Stimulated activated CD8-positive, alpha-beta memory T cell treated with anti-CD3 and anti-CD28 coated beads, Interleukin-2, amount 100 ng/mL, for 48 hours (primary cell): Measurements from ENCODE around the gene PLET1.

ENCODE experiments used
- DNase-seq, 2 donors: peaks; one replicate each; pipeline ENCODE4 v3.0.0-alpha.2; 2020; ENCODE audit warnings: low read depth in 2 of 2

The PLET1 gene

DNA sequence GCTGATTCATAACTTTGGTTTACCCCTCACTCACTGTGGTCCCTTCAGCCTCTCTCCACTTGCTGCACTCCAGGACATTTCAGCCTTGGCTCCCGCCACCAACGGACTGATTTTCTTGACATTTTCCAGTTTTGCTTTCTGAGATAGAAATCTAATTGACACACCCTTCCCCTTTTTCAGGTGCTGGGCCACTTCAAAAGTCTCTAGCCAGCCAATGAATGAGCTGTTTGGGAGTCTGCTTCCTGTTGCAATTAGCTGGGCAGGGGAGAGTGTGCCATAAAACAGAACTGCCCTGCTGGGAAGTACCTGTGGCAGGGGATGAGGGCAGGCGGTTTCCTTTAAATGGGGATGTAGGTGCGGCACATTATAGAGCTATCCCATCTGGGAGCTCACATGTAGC lies 21.1 kb upstream of the PLET1 start:
- no peak for DNase-seq

DNA sequence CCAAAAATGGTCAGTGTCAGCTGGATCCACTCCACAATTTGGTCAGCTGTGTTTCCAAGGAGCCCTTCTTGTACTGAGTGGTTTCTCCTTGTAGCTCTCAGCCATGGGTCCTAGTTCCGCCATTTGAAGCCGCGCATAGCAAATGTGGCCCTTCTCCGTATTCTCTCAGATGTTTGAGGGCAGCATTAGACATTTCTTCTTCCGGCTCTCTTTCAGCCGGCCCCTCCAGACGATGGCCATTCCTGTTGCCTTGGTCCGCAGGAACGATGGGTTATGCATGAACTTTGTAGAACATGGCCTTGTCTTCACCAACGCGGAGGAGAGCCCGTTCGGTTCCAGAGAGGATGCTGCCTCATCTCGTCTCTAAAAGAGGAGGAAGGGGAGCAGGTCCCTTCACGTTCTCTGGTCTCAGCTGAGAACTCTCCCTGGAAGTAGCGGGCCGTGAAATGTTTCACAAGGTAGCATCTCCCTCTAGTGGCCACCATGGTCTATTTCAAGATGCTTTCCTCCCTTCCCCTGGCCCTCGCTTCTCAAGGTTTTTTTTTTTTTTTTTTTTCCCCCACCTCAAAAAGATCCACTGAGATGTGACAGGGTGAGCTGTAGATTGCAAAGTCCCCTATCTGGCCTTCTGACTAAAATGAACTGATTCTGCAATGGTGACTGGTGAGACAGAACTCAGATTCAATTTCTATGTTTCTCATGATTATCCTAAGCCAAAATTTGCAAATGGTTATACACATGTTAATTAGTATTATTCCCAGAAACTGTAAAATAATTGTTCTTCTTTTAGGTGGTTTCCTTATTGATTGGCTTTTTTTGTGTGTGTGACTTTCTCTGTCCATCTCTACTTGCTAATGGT lies 19.8 kb upstream of the PLET1 start:
- DNase-seq = peak; percentile 28 to 30

- peak; percentile 65 to 67 for DNase-seq
Measured at GRCh38 chr11:112279901-112280267, 19.2 kb upstream of the PLET1 start.

- DNase-seq = no peak
Measured at GRCh38 chr11:112278803-112279202, 18.1 kb upstream of the PLET1 start.

- DNase-seq = no peak
Measured at GRCh38 chr11:112277941-112278340, 17.3 kb upstream of the PLET1 start.

DNA sequence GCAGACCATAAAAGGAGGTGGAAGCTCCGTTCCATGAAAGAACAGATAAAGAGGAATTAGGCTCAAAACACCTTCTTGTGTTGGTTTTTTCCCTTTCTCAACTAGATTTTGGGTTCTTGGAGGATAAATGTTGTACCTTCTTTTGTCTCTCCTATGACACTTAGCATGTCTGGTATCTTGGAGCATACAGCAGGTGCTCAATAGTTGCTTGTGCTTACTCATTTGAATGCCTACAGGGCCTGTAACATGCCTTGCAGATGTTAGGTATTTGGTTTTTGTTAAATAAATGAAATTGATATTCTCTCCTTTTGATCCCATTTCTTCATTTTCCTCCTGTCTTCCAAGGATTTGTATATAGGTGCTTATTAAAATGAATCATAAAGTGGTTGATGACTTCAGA lies 16.4 kb upstream of the PLET1 start:
- no peak for DNase-seq

- no peak for DNase-seq
Measured at GRCh38 chr11:112274007-112274783, 13.5 kb upstream of the PLET1 start.

DNA sequence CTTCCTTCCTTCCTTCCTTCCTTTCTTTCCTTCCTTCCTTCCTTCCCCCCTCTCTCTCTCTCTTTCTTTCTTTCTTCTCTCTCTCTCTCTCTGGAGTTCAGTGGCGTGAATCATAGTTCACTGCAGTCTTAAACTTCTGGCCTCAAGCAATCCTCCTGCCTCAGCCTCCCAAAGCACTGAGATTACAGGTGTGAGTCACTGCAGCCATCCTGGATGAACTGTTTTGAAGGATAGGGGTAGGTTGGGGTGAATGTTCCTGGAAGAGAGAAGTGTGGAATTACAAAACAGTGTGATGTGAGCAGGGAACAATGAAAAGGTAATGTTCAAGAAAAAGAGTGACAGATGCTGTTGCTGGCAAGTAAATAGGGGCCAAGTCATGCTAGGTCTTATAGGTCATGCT lies 12.4 kb upstream of the PLET1 start:
- DNase-seq = no peak

DNA sequence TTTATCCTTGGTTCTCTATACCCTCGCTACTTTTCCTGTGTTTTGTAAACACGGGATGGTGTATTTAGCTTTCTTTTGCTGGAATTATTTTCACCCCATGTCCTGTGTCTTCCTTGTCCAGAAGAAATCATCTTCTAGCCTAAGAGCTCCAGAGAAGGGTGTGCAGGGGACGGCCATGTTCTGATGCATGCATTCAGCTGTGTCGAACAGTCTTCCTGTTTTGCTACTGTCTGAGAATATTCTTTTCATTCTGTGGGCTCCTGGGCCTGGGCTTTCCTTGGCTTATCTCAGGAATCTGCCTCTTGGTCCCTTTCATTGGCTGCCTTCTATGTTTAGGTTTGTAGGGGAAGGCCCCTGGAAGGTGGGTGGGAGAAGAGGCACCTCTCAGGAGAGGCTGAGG lies 10.6 kb upstream of the PLET1 start:
- no peak for DNase-seq

DNA sequence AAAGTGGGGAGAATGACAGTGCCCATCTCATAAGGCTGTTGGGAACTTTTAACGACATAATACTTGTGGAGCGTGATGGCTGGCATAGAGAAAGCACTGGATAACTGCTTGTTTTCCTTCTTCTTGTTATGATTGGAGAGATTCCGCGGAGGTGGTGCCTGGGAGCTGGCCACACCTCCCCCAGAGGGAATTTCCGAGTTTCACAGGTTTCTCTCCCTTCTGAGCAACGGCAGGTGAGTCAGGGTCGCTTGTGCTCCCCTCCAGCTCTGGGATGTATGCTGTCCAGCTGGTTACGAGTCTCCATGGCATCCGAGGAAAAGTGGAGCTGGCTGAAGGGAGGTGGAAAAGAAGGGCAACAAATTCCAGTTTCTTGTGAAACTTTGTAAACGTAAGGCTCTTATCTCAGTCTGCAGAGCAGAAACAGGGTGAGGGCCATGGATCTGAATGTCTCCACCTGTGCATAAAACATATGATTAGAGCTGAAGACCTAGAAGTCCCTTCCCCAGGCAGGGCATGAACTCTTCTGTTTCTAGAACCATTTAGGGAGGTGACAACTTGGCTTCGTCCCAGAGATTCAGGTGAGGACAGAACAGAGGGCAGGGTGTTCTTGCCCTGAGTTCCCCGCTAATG lies 10.0 kb upstream of the PLET1 start:
- DNase-seq = no peak

- DNase-seq = no peak
Measured at GRCh38 chr11:112269139-112269538, 8.5 kb upstream of the PLET1 start.

DNA sequence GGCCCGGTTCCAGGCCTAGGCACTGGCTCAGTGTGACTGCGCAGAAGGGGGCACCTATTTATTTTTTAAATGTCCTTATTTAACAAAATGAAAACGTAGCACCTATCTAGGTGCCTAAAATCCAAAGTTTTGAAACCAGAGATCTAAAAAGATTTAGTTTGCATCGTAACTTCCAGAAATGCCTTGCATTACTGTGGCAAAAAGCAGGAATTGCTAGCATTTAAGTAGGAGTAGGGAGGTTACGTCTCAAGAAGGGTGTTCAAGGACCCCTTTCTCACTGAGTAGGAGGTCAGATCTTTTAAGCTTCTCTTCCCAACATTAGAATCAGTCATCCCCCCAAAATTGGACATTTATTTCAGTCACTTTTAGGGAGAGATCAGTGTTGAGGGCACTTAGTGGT lies 7.7 kb upstream of the PLET1 start:
- DNase-seq = no peak

- DNase-seq = no peak
Measured at GRCh38 chr11:112267188-112267591, 6.5 kb upstream of the PLET1 start.

DNA sequence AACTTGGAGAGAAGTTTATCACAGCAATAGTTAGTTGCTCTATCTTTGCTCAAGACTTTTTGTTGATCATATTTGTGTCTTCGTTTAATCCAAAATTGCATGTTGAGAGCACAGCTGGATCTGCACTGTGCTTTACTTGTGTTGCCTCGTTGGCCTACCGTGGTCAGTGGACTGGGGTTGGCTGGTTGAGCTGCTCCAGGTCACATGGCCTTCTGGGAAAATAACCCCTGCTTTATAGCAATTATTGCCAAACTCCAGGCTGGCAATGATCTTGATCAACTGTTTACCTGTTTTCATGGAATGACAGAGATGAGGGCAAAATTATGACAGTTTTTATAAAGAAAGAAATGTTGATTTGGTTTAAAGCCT lies 5.7 kb upstream of the PLET1 start:
- DNase-seq = no peak

- DNase-seq = no peak
Measured at GRCh38 chr11:112265659-112266409, 5.2 kb upstream of the PLET1 start.

DNA sequence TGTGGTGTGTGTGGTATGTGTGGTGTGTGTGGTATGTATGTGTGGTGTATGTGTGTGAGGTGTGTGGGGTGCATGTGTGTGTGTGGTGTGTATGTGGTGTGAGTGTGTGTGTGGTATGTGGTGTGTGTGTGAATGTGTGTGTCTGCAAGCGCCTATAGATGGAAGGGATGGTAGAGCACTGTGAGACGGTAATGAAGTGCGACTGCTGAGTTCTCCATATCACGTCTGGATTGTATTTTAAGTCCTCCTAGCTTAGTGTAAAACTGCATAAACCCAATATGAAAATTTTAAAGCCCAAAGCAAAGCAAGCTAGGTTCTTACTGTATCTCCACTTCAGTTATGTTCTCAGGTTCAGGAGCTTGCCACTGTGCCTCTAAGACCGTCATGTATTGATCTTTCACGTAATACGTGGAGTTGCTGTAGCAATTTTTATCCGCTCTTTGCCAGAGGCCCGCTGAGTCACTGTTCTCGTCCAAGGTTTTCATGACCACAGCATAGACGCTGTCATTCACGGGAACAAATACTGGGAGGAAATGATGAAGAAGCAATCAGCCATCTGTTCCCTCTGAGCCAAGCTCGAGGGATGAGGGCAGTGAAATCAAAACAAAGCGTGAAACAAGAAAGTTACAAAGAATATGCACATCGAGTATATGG lies 5.5 kb downstream of the PLET1 start:
- no peak for DNase-seq

DNA sequence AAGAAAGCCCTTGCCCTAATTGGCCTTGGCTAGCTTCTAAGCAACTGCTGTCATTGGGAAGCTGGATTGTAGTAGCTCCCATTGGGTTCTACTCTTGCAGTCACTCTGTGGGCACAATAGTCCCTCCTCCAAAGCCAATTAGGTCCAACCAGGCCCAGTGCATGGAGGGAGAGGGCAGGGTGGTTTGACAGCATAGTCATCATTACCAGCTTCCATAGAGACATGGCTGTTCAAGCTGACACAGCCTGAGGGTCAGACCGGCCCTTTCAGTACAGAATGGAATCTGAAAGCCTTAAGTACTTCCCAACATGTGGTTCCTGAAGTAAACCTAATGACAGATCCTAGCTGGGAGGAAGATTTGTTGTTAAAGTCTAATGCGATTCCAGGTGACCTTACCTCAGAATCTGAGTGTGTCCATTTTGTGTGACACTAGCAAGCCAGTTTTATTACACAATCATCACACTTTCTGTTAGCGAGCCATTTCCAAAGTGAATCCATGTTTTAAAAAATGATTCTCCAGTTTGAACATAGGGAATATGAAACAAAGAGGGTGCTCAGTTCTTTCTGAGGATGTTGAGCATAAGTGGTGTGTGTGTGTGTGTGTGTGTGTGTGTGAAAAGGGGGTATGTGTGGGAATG lies 6.9 kb downstream of the PLET1 start:
- no peak for DNase-seq

DNA sequence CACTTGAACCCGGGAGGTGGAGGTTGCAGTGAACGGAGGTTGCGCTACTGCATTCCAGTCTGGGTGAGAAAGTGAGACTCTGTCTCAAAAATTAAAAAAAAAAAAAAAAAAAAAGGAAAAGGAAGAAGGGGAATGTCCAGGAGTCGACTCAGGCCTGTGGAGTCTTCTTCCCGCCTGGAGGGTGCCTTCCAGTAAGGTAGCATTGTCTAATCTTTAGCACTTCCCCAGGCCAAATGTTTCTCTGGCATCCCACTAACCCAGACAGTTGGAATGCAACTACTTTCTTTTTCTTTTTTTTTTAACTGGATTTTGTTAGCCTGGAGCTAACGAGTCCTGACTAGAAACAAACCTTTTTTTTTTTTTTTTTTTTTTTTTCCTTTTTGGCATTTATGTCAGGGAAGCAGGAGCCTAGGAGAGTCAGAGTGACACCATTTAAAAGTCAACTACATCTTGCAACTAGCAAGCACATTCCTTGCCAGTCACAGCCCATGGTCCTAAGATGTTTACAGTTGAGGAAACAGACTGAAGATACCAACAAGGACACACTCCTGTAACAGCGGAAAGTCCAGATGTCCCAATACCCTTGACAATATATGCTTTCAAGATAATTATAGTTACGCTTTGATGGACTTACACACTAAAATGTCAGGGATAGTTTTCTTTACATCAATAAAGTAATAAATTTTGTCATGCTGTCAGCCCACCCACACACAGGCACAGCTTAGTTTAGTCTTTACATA lies 10.6 kb downstream of the PLET1 start:
- DNase-seq = no peak

DNA sequence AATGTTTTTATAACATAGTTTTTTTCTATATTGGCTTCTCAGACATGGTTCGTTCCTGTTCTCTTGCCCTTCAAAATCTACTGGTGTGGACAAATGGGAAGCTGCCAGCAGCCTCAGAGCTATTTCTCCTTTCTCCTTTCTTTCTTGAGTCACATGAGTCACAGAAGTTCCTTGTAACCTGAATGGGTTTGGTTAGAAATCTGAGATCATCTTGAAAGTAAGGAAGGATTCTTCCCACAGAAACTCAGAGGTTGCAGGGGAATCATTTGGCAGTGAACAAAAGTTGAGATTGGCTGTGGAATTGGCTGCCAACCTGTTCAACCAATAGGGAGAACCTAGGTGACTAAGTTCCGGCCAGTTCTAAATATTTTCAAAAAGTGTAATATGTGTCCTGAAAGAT lies 12.5 kb downstream of the PLET1 start:
- no peak for DNase-seq

DNA sequence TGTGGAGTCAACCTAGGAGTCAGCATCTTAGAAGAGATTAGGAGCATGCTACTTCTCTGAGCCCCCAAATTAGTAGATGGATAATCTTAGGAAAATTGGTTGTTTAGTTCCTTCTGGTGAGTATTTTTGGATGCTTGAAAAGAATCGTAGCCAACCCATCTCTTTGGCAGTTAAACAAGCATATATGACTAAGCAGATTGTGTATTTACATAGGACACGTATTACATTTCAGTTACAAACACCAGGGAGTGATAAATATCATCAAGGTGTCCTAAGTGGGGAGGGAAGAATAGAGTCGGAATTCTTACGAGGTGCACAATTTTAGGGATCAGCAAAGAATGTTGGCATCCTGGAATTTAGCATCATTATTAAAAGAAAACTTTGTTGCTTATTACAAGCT lies 13.5 kb downstream of the PLET1 start:
- DNase-seq = no peak
